Measurements from ENCODE around the gene CACNA1E.

Gene CACNA1E

DNA sequence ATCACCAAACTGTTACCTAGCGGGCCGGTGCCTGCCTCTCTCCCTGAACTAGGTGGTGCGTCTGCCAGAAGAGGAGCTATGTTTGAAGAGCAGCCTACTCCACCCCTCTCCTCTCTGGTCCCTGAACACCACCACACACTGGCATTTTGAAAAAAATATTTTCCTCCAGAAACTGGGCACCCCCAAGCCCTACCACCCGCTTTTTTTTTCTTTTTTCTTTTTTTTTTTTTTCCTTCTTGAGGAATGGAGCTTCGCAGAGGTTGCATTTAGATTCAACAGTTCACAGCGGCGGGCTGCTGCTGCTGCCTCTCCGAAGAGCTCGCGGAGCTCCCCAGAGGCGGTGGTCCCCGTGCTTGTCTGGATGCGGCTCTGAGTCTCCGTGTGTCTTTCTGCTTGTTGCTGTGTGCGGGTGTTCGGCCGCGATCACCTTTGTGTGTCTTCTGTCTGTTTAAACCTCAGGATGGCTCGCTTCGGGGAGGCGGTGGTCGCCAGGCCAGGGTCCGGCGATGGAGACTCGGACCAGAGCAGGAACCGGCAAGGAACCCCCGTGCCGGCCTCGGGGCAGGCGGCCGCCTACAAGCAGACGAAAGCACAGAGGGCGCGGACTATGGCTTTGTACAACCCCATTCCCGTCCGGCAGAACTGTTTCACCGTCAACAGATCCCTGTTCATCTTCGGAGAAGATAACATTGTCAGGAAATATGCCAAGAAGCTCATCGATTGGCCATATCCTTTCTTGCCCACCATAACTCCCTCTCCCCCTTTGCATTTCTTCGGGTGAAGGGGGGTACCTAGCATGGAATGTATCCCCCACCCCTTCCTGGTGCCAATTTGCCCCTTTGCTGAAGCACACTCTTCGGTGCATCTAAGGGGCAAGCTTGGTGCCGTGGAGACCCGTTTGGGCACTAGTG is at the start of gene CACNA1E:
CACNA1E (plus strand) TSS at position 233 of the 911 bp plus-strand sequence; CDS start at position 461, 228 bp downstream.
- no peak for DNase-seq

DNA sequence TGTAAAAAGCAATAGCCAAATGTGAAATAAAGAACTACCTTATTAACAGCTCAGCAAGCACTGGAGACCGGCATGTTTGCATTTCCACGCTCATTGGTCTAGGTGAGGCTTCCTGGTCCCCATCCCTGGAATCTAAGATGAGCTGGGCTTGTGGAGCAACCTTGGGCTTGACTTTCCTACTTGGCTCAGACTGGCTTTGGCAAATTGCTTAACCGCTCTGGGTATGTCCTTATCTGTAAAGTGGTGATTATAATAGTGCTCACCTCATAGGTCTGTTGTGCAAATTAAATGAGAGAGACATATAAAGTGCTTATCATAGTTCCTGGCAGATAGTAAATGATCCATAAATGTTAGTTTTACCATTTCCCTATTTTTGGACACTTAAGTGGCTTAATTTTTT is 49.4 kb upstream of the CACNA1E start:
- DNase-seq: no peak

DNA sequence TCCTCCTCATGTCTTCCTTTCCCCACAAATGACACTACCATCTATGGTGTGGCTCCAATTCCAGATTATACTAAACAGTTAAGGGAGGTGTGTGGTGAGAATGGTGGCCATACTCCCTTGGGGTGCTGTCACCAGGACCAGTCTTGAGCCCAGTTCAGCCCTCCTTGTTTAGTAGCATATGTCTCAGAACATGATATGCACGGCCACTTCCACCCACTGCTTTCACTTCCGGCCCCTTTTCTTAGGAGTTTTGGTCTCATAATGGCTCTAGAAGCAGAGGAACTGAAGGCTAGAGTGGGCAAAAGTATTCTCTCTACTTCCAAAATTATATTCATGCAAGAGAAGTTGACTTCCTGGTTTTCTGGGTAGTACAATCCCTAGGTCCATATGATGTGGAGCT is 45.3 kb upstream of the CACNA1E start:
- no peak for DNase-seq

DNA sequence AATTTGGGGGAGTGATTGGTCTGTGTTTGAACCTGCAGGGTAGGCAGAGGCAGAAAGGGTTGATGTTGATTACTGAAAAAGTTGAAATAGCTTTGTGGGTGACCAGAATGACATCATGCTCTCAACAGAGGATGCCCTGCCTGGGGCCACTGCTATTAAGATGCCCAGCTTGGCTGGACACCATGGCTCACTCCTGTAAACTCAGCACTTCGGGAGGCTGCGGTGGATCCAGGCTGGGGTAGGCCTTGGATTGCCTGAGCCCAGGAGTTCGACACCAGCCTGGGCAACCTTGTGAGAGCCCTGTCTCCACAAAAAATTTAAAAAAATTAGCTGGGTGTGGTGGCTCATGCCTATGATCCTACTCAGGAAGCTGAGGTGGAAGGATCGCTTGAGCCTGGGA is 42.8 kb upstream of the CACNA1E start:
- no peak for DNase-seq

DNA sequence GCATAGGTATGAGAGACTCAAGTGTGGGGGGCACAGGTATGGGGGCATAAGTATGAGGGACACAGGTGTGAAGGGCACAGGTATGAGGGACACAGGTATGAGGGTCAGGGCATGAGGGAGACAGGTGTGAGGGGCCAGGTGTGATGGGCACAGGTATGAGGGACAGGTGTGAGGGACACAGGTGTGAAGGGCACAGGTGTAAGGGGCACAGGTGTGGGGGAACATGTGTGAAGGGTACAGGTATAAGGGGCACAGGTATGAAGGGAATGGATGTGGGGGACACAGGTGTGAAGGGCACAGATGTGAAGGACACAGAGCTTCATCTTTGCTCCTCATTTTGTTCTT is 41.2 kb upstream of the CACNA1E start:
- DNase-seq: no peak

DNA sequence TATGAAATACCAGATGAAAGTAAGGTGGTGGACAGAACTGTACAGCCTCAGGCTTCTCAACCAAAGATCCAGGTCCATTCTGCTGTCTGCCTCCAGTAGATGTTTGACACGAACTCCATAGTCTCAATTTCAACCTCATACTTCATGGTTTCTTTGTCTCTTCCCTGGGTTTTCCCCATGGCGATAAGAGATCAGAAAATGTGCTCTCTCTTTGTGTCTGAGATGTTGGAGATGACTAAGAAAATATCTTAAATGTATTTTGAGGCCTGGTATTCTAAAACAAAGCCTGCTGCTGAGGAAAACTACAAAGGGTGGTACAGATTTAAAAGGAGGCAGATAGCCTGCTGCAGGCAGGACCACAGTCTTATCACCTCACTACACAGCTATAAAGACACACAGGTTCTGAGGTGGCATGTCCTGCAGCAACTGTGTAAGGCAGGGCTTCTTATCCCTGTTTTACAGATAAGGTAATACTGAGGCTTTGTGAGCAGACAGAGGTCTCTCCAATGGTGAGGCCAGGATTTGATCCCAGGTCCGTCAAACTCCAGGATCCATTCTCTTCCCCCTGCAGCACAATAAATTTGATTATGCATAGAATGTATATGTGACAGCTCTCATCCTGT is 40.0 kb upstream of the CACNA1E start:
- no peak for DNase-seq

DNA sequence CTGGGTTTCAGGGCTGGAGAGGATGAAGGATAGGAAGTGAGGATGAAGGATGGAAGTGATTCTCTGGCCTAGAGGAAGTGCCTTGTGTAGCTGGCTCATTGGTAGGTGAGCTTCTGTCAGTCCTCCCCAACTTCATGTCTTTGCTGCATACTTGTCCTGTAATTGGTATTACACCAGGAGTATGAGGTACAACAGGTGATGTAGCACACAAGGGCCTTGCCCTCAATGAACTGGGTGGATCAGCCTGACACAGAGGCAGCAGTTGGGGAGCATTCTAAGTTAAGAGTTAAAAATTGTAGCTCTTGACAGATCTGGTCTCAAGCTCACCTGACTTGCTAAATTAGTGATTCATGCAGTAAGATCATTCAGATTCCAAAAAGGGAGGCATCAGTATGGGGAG is 37.9 kb upstream of the CACNA1E start:
- no peak for DNase-seq

DNA sequence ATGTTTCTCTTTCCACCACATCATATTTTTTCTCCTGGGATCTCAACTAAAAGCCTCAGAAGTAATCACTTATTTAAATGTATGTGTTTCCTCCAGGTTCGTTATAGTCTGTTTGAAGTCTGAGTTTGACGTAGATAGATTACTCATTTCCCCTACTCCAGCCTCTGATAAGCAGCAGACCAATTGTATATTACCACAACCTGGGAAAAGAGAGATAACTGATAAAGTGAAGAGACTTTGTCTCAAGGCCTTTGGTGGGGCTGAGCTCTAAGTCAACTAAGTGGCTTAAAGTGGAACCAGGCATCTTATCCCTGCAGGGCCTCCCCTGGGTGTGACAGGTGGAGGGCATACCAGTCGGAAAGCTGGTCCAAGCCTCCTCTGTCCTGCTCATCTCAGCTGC is 34.9 kb upstream of the CACNA1E start:
- DNase-seq: no peak

DNA sequence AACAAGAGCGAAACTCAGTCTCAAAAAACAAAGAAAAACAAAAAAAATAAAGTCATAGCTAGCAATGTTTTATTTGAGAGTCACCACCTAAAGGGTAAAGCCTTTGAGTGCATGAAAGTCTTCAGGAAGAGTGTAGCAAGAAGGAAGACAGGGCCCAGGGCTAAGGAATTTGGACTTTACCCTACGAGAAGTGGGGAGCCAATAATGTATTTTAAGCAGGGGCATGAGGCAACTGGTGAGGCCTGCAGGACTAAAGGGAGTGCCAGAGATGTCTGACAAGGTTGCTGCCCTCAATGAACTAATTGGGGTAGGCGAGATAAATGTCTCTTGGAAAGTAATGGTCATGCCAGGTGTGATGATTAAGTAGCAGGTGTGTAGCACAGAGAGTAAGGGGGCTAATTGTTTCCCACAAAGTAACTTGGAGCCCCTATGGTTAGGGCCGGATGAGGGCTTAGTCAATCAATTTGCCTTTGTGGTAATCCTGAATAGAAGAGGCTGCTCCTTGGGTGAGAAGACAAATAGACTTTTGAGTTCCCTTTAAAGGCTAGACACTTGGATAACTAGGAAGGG is 31.6 kb upstream of the CACNA1E start:
- no peak for DNase-seq

DNA sequence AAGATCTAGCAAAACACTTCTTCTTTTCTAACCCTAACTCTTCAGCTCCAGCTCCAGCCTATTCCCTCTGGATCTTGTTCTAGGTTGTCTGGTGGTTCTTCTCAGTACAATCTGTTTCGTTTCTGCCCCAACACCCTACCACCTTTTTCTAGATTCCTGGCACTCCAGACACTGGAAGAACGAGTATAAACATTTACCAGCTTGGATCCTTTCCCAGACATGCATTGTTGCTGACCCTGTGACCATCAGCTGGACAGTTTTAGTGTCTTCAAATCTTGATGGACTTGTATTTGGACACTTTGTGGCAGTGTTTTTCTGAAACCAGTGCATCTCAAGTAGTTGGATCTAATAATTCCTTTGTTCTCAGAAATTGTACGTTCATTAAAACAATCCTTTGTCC is 30.6 kb upstream of the CACNA1E start:
- DNase-seq: no peak

DNA sequence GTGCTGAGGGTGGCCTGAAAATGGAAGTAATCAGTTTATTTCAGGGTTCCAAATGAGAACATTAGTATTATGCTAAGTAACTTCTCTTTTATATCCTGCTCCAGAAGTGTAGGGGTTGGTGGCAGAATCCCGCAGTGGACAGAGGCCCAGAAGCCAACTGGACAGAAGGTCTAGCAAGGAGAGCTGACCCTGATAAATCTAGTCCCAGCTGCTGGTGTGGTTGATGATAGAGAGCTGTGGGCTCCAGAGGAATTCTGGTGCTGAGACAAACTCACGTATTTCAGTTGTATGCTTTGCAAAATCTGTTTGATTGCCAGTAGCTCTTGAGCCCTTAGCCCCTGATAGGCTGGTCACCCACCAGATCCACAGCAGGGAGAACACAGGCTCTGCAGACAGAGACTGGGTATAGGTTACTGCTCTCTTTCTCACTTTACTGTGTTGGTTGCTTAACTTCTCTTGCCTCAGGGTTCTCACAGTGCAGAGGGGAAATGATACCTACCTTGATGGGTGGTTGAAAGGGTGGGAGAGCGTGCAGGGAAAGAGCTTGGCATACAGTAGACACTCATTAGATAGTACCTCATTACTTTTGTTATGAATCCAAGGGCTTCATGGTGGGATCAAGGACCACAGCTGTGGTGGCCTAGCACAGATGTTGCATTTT is 29.6 kb upstream of the CACNA1E start:
- no peak for DNase-seq

DNA sequence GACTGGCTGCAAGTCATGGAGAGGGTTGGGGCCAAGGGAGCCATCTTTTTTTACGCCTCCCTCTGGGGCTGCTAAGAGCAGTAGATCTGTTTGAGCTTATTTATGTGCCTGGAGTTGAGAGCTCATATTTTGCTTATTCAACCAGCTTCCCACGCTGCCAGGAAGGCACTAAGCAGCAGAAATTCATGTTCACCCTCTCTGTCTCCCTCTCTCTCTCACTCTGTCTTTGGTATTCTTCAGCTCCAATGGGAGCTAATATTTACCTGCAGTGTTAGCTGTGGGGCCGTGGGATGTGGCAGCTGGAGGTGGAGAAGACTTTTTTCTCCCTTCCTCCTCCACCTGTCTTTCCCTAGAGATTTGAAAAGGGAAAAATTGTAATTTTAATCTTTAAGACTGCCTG is 26.8 kb upstream of the CACNA1E start:
- no peak for DNase-seq

DNA sequence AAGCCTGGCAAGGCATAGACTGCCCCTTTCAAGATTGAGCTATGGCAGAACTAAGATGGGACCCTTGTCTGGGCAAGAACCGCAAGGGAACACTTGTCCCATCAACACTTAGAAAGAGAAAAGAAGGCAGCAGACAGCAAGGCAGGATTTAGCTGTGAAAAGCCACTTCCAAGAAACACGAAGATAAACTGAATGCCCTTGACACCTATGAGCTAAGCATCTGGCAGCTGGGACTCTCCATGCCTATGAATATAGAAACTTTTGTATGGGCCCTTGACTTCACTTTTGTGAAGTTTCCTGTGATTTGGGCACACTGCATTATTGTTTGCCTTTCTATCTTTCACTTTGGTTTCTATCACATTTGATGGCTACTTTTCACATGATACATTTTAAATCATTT is 24.9 kb upstream of the CACNA1E start:
- DNase-seq: no peak

DNA sequence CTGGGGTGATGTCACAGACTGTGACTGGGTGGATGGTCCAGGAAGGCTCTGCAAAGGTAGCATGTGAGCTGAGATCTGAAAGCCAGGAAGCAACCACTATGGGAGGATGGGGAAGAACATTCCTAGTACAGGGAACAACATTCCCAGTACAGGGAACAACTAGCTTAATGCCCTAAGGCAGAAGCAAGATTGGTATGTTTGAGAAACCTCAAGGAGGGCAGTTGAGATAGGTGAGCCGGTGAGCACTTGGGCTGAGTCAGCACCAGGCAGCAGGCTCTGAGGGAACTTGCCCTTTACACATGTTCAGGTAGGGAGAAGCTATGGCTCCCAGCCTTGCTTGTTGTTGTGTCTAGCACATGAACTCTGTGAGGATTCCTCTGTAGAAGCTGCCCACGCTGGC is 24.2 kb upstream of the CACNA1E start:
- no peak for DNase-seq

DNA sequence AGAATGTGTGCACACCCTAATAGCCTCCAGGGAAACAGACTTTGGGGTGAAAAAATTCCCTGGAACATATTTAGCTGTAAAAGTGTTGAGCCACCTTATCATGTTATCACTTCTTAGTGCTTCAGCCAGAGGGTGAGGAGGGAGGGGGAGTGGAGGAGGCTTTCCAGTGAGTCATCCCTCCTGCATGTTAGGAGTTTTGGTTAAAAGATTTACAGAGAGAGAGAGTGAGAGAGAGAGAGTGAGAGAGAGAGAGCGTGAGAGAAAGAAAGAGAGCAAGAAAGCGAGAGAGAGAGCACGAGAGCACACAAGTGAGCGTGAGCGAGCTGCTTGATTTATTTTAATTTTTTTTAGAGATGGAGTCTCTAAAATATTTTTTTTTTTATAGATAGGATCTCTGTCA is 13.5 kb upstream of the CACNA1E start:
- DNase-seq: no peak

DNA sequence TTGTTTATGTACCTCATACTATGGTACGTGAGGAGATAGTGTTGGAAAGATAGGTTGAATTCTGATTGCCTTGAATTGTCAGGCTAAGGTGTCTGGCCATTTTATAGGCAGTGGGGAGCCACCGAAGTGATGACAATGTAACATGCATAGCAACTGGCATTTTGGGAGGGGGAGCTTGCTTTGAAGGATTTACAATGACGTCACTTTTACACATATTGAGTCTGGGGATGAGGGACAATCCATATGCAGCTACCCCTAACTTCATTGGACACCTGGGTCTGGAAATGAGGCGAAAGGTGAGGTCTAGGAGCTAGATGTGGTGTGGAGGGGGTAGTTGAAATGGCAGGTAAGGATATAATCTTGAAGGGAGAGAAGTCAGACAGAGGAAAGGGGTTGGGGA is 7.7 kb upstream of the CACNA1E start:
- DNase-seq: no peak

DNA sequence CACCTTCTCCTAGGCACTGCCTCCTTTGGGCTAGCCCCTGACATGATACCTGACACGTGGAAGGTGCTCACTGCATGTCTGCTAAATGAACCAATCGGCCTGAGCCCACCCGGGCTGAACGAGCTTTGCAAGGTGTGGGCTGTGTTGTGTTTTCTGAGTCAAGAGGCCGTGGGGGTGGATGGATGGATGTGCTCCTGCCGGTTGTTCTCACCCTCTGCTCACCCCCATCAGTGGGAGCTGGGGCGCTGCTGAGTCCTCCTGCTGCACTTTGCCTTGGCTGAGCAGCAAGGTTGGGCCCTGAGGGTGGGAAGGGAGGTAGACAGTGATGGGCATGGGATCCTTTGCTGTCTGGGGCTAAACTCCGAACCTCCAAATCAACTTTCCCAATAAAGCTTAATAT is 6.7 kb upstream of the CACNA1E start:
- DNase-seq: no peak

DNA sequence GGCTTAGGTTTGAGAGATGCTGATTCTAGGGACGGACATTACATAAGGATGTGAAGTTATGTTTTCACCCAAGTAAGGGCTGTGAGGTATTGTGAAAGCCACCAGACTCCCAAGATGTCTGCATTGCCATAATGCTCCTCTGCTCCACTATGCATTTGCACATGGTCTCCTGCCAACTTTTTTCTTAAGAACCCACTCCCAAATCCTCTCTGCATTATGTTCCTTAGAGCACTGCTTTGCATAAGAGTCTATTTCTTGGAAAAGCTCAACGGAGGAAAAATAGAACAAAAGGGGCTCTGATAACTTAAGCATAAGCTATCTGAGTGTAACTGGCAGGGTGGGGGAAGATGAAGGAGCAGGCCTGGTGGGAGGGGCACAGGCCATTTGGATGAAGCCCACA is 5.0 kb upstream of the CACNA1E start:
- DNase-seq: no peak

DNA sequence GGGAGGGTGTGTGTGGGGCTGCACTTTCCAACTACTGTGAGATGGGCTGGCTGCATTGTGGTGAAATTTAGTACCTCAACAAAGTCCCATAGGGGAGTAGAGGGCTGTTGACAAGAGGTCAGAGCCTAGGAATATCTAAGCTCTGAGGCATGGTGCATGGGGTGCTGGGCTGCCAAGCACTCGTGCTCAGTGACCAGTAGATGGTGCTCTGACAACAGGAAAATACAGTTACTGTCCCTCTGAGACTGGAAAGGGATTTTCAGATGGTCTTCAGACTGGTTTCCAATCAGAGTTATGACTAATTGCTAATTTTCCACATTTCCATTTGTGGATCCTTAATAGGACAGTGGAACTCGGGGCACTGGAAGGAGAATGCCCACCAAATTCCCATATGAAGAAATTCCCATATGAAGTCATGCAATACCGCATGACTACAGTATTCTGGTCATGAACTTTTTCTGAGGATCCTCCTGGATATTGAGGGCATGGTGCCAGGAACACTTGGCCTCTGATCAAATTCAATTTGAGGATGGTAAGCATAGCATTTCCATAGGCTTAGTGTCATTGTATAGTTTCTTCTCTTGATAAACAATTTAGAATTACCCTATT is 4.1 kb upstream of the CACNA1E start:
- peak in 3 of 6 experiments; percentile 7 to 48 (median 21) for DNase-seq

DNA sequence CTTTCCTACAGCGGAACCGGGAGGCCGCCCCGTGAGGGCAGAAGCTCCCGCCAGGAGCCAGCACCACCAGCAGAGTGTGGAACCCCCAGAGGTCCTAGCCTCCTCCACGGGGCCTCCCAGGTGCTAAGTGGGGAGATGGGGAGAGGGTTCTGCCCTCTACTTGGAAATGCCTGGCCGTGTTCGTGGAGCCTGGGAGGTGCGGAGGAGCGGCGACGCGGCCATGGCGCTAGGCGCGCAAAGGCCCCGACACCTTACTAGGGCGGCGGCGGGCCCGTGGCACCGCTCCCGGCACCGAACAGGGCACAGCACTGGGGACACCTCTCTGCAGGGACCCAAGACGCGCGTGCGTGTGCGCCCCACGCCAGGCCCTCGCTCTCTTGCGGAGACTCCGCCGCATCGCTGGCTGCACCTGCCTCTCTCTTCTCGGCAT is 1.3 kb upstream of the CACNA1E start:
- DNase-seq: no peak

DNA sequence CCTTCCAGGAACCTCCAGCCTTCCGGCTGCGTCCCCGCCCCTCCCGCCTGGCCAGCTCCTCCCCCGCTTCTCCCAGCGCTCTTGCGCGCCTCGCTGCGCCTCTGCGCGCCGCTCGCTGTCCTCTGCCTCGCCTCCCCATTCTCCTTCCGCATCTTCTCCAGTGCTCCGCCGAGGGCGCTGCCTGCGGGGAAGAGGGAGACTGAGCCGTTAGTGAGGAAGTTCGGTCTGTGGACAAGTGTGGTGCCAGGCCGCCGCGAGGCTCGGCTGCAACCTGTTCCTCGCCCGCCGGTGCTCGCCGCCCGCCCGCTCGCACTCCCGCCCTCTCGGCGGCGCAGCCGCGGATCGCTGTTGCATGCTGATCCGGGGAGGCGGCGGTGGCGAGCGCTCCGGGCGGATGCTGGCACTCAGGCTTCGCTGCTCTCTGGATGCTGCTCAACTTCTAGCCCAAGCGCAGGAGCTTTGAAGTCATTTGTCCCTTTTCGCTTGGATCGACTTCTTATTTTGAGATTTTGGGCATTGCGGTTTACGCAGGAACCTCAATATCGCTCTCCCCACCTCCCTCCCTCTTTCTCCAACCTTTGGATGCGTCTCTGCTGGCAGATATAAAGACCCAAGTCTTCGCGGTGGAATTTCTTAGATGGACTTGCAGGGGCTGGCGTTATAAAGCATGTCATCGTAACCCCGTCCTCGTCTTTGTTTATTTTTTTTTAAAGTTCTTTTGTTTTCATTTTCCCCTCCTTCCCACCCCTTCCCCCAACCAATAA is 614 bp upstream of the CACNA1E start:
- no peak for DNase-seq

DNA sequence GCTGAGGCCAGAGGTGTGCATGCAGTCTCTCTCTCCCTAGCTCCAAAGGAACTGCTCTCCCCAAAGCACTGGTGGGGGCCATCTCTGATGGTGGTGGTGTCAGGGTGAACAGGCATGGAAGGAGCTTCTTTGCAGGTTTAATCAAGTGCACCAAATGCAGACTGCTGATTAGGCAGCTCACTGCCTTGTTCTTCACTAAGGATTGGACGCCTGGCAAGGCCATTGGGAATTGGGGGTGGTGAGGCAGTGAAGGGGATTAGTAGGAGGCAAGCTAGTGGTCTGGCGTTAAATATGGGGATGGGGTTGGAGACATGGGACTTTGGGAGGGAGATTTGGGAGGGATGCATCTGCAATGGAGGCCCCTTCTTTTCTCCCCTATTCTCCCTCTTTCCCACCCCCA is 1.5 kb downstream of the CACNA1E start:
- no peak for DNase-seq

Data from stimulated activated naive CD4-positive, alpha-beta T cell (primary cell).